A673 (cell line): ENCODE measurements around the gene DGUOK.

ENCODE experiments used
- CTCF ChIP-seq: fragments of 300-800, 200-600 bp; sonication (generic); conservative IDR thresholded peaks from 2 replicates; pipeline ENCODE4 v1.5.1; 2017; ENCODE audit warnings: low read depth, mild to moderate bottlenecking, antibody characterized with exemption, low read length, moderate library complexity, mixed read lengths
- EZH2 ChIP-seq: fragments of 200-600 bp; sonication (generic); IDR thresholded peaks from 2 replicates; pipeline ENCODE4 v1.6.1; 2017; ENCODE audit warnings: borderline replicate concordance, low read depth, mild to moderate bottlenecking, mixed read lengths, antibody characterized with exemption, low read length; ENCODE audit not compliant: poor library complexity, severe bottlenecking

- TF ChIP-seq CTCF (no peak), EZH2 (no peak)
Measured at GRCh38 chr2:73928963-73929347, 2.3 kb downstream of the DGUOK start.
